Activated naive CD4-positive, alpha-beta T cell treated with anti-CD3 and anti-CD28 coated beads, Interleukin-2, amount 50 U/mL, for 72 hours (primary cell): Measurements from ENCODE around the gene REP15. TPM values are rescaled to one million over a fixed set of nuclear protein-coding genes. Genes with fewer than 3 reads are reported as not detected.
"Not testable (repeated sequence)": the region's sequence is repeated elsewhere in the genome, so short reads cannot be mapped to it uniquely, and the experiment has no call there.

Source experiments
- ATAC-seq, 2 donors: fragments of 150-1000 bp; cut with Tn5 transposase; 2 replicates each; pipeline ENCODE4 v1.10.0; 2021; ENCODE audit warnings: mild to moderate bottlenecking in 2 of 2, moderate library complexity in 2 of 2
- DNase-seq, 2 donors: peaks; one replicate each; pipeline ENCODE4 v3.0.0; 2021 to 2022; ENCODE audit warnings: low spot score in 2 of 2
- H3K27ac Mint-ChIP-seq, 2 donors: one replicate each; pipeline ENCODE4 v1.8.0; 2022; ENCODE audit warnings: mild to moderate bottlenecking in 2 of 2, mixed read lengths in 2 of 2
- H3K36me3 Mint-ChIP-seq, 2 donors: one replicate each; pipeline ENCODE4 v1.8.0; 2022; ENCODE audit warnings: mixed read lengths in 2 of 2
- H3K9me3 Mint-ChIP-seq, 2 donors: one replicate each; pipeline ENCODE4 v1.8.0; 2022; ENCODE audit warnings: mixed read lengths in 2 of 2
- total RNA-seq, 2 donors: library from RNA; stranded (reverse); gene quantifications; one replicate each; pipeline ENCODE4 v1.2.3, GENCODE V29; 2022

Gene REP15, protein sequence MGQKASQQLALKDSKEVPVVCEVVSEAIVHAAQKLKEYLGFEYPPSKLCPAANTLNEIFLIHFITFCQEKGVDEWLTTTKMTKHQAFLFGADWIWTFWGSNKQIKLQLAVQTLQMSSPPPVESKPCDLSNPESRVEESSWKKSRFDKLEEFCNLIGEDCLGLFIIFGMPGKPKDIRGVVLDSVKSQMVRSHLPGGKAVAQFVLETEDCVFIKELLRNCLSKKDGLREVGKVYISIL
- total RNA-seq, result 1 to 10 TPM in 1 of 2 donors, under 1 TPM in 1; 0.20 to 1.0 TPM

DNA sequence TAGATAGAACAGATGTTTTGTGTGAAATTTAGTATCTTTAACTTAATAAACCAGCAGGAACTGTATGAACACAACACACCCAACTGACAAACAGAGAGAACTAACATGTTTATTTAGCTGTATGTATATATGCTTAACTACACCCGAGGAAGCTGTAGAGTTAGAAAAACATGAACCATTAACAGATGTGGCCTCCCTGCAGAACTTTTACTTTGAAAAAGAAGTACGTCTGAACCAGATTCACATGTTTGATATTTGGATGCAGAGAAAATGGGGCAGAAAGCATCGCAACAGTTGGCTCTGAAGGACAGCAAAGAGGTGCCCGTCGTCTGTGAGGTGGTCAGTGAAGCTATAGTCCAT lies at the start of gene REP15:
TSS of gene REP15 (plus strand) at position 155 of the 360 bp plus-strand sequence. CDS start at position 271, 116 bp downstream.
- ATAC-seq (no peak), DNase-seq (no peak)
- H3K9me3 Mint-ChIP-seq, result no peaks in the 10 kb centered on the region
- H3K27ac Mint-ChIP-seq, result no peak within 1 kb of the TSS
- no peaks in the 10 kb centered on the region for H3K36me3 Mint-ChIP-seq

DNA sequence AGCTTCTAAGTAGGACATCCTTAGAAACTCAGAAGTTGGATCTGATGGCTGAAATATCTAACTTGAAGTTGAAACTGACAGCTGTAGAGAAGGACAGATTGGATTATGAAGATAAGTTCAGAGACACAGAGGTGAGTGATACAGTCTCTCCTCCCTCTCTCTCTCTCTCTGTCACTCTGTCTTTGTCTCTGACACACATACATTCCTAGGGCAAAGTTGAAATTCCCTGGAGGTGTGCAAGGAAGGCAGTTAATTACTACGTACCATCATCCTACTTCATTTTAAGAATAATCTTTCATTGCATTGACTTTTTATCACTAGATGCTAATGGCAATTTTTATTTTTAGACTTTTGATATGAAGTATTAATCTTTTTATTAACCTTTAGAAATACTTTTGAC lies 46.2 kb upstream of the REP15 start:
- Mint-ChIP-seq H3K9me3 (no peaks in the 10 kb centered on the region), H3K36me3 (no peaks in the 10 kb centered on the region), H3K27ac (no peak overlapping the region)
- ATAC-seq (no peak), DNase-seq (no peak)

DNA sequence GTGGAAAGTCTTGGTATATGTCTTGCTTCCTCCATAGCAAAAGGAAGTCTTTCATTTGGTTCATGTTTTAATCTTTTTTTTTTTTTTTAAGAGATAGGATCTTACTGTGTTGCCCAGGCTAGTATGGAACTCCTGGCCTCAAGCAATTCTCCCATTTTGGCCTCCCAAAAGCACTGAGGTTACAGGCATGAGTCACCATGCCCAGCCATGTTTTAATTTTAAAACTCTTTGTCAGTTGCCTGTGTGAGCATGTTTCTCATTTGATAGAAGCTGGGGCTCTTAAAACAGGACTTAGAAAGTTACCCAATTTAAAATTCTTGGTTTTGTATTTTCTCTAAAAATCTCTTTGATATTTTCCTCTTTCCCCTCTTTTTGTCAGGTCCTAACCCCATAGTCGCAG lies 45.0 kb upstream of the REP15 start:
- no peaks in the 10 kb centered on the region for H3K9me3 Mint-ChIP-seq
- H3K27ac Mint-ChIP-seq, result no peak overlapping the region
- DNase-seq, result no peak
- ATAC-seq, result no peak
- H3K36me3 Mint-ChIP-seq, result no peaks in the 10 kb centered on the region

DNA sequence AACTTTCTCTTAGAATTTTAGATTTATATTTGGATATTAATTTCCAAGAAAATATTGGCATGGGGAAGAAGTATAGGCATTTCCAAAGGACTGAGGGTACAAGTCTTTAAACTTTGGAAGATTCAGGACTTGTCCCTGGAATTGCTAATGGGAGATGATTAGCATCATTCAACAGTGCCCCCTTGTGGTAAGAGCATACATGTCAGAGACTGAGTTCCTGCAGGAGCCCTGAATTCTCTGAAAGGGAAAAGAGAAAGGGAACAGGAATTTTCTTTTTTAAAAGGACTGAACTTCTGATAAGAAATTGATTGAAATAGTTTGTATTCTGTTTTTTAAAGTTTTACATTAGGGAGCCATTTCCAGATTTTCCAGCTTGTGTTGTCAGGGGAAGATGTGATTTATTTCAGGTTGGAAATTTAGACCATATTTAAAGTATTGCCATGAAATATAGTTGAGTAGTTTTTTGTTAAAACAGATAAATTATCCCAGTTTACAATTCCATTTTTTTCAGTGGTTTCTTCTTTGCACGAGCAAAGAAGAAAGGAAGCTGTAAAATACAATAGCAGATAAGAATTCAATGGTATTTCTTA lies 44.0 kb upstream of the REP15 start:
- H3K36me3 Mint-ChIP-seq, result no peaks in the 10 kb centered on the region
- no peak overlapping the region for H3K27ac Mint-ChIP-seq
- DNase-seq (peak in 1 of 2 donors; percentile 53), ATAC-seq (no peak)
- H3K9me3 Mint-ChIP-seq, result no peaks in the 10 kb centered on the region

DNA sequence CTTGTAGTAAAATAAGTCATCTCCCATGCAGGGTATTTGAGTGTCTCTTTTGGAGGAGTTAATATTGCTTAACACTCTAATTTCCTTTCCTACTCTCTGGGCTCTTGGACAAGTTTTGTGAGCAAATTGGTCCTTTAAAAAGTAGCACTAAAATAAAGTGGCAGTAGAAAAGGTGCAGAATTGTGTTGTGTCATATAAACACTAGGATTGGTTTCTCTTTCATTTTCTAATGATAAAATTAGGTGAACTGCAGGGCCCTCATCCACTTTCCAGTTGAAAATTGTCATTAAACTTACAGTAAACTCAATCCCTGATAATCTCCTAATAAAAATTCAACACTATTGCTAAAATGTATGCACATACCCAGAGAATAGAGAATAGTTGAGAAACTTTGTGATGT lies 42.6 kb upstream of the REP15 start:
- H3K36me3 Mint-ChIP-seq, result no peaks in the 10 kb centered on the region
- ATAC-seq (no peak), DNase-seq (no peak)
- no peaks in the 10 kb centered on the region for H3K9me3 Mint-ChIP-seq
- no peak overlapping the region for H3K27ac Mint-ChIP-seq

DNA sequence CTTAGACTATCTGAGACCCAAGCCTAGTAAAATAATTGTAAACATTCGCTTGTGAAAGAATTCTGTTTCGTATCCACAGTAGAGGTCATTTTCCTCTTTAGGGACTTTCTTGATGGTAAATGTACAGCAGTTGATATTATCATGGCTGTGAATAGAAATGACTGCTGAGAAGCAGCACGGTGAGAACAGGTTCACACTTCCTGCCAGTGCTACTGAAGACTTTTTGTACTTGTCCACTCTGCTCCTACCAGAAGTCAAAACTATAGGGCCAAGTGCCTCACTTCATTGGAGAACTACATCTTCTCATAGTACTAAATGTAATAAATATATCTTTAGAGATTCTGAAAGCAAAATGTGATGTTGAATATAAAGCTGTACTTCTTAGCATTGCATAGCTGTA lies 40.8 kb upstream of the REP15 start:
- not testable (repeated sequence) for H3K9me3 Mint-ChIP-seq, ATAC-seq, H3K27ac Mint-ChIP-seq, H3K36me3 Mint-ChIP-seq, DNase-seq

DNA sequence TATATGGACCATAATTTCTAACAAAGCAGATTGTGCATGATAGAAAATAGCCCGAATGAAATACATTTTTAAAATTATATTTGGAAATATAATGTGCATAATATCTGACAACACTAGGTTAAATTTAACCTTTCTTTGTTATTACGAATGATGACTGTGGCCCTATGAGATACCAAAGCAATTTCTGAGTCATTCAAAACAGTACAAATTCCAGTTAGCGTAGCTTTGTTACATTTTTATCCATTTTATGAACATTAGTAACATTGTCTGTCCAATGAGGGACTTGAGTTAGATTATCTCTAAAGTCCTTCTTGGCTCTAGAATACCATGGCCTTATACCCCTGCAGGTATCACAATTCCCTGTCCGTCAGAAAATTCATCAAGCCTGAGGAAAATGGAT lies 39.0 kb upstream of the REP15 start:
- H3K27ac Mint-ChIP-seq, result no peak overlapping the region
- H3K9me3 Mint-ChIP-seq, result no peaks in the 10 kb centered on the region
- no peaks in the 10 kb centered on the region for H3K36me3 Mint-ChIP-seq
- DNase-seq, result no peak
- ATAC-seq, result no peak

DNA sequence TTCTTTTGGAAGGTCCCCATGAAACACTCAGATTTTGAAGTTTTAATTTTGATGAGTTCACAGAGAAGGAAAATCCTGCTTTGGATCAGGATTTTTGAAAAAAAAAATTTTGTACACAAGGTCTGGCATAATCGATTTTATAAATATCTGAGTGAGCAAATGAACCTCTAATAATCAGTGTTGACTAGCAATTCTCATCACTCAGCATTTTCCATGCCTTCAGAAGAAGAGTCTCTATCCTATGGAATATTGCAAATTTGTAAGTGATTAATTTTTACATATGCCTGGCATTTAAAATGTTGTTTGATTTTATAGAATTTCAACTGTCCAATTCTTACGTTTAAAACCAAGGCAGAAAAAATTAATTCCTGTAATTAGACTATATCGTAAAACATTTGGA lies 30.5 kb upstream of the REP15 start:
- ATAC-seq, result no peak
- Mint-ChIP-seq H3K9me3 (peaks cover 0 to 5% of the 10 kb centered on the region in 2 donors), H3K36me3 (peaks cover 0 to 16% of the 10 kb centered on the region in 2 donors), H3K27ac (no peak overlapping the region)
- DNase-seq, result no peak

DNA sequence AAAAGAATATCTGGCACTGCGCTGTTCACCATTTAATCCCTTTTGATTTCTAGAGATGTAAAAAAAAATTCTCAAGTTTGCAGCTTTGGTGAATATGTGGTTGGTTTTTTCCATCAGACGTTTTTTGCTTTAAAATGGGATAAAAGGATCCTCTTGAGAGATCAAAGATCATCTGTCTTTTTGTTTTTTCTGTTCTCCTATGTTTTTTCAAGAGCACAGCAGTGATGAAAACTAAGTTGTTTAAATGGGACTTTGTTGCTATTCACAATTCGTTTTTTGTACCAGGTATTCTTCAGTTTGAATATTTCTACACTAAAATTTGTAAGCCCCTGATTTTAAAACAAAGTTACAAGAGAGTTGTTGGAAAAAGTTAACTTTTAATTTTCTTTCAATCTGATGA lies 29.7 kb upstream of the REP15 start:
- Mint-ChIP-seq H3K36me3 (peaks cover 0 to 16% of the 10 kb centered on the region in 2 donors), H3K9me3 (peaks cover 0 to 5% of the 10 kb centered on the region in 2 donors), H3K27ac (no peak overlapping the region)
- ATAC-seq (no peak), DNase-seq (no peak)

DNA sequence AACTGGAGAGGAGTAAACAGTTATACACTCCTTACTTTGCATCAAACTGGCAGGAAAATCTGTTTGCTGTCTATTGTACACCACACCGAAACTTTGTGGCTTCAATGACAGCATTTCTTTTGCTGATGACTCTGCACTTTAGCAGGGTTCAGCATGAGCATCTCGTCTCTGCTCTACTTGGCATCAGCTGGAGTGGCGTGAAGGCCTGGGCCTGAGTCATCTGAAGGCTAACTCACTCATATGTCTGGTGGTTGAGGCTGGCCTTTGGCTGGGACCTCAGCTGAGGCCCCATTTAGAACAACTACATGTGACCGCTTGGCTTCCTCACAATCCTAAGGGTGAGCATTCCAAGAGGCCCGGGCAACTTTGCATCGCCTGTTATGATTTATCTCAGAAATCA lies 28.7 kb upstream of the REP15 start:
- DNase-seq (no peak), ATAC-seq (peak in 1 of 2 donors; percentile 24)
- Mint-ChIP-seq H3K9me3 (peaks cover 0 to 5% of the 10 kb centered on the region in 2 donors), H3K27ac (no peak overlapping the region), H3K36me3 (peaks cover 0 to 16% of the 10 kb centered on the region in 2 donors)

DNA sequence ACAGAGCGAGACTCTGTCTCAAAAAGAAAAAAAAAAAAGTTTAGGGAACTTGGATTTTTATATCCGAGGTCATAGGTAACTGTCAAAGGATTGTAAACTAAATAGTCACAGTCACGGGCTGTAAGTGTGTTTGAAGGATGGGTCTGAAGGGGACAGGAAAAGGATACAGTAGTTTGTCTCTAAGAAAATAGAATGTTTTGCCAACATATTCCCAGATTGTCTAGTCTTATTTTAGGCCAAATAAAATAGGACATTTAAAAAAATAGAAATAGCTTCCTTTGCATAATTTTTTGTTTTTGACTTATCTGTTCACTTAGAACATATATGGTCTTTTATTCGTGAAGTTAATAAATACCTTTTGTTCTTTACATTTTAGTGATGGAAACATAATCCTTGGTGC lies 24.2 kb upstream of the REP15 start:
- no peaks in the 10 kb centered on the region for H3K9me3 Mint-ChIP-seq
- ATAC-seq (no peak), DNase-seq (no peak)
- H3K36me3 Mint-ChIP-seq, result peaks cover 0 to 4% of the 10 kb centered on the region in 2 donors
- no peak overlapping the region for H3K27ac Mint-ChIP-seq

DNA sequence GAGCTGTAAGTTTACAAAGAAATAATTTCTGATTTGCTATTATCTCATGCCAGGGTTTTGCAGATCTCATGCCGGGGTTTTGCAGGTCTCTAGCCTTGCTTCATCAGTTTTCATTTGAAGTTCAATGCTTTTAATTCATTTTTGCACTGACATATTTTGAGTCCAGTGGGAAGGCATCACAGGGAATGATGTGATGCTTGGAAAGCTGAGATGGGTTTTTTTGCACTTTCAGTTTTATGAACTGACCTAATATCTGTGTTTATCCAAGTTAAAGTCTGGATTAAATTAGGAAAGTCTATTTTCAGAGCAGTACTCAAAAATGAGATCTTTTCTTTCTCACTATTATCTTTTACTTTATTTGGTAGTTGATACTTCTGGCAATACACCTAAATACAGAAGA lies 23.6 kb upstream of the REP15 start:
- ATAC-seq (no peak), DNase-seq (no peak)
- Mint-ChIP-seq H3K27ac (no peak overlapping the region), H3K9me3 (no peaks in the 10 kb centered on the region), H3K36me3 (peaks cover 0 to 1% of the 10 kb centered on the region in 2 donors)

DNA sequence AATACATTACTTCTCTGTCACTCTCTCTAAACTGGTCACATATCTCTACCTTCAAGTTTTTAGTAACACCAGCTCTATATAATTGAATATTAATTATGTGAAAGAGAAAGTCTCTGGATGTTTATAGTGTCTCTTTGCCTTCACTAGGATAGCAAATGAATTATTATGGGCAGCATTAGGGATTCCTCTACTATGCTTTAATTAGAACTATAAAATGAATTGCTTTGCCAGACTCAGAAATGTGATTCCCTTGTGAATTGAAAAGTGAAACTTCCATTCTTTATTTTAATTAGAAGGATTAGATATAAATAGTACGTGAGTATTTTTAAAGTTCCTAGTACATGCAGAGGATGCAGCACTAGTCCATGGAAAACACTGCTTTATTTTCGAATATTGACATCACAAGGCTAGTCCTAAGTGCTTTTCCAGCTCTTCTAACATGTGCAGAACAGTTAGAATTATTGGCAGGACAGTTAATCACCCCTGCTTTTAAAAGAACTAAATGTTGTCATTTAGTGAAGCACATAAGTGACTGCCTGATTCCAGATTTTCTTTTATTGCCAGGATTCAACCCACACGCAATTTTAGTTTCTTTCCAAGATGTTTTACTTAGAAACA lies 23.0 kb upstream of the REP15 start:
- no peak overlapping the region for H3K27ac Mint-ChIP-seq
- ATAC-seq, result no peak

DNA sequence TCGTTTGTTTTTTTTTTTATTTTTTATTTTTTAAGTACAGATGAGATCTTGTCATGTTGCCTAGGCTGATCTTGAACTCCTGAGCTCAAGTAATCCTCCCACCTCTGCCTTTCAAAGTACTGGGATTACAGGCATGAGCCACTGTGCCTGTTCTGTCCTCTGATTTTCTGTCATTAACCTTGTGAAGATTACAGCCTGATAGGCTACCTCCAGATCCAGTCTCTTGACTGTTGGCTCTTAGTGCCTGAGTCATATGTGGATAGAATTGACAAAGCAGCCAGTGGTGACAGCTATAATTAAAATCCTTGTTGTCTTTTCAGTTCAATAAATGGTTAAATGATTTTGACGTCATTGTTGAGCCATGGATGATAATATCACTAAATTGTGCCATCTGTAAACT lies 21.3 kb upstream of the REP15 start:
- no peaks in the 10 kb centered on the region for H3K36me3 Mint-ChIP-seq
- no peaks in the 10 kb centered on the region for H3K9me3 Mint-ChIP-seq
- no peak for DNase-seq
- H3K27ac Mint-ChIP-seq, result no peak overlapping the region
- no peak for ATAC-seq

More for the DNA sequence above, 23.0 kb upstream of the REP15 start:
- no peaks in the 10 kb centered on the region for H3K9me3 Mint-ChIP-seq
- no peaks in the 10 kb centered on the region for H3K36me3 Mint-ChIP-seq
- DNase-seq, result no peak

DNA sequence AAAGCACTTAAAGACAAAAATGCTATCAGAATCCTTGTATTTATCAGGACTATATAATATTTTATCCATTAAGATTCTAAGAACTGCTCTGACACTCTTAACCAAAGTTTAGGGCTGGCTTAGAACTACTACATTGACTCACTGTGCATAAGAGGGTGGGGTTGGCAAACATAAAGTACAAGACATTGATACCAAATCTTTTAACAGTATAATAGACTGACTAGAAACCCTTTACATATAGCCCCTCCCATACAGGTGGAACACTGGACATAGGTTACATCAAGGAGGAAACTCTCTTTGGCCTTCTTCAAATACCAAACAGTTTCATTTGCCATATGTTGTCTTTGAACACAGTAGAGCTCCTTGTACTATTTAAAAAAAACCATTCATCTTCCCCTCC lies 15.6 kb upstream of the REP15 start:
- no peak for DNase-seq
- Mint-ChIP-seq H3K27ac (no peak overlapping the region), H3K36me3 (no peaks in the 10 kb centered on the region), H3K9me3 (no peaks in the 10 kb centered on the region)
- no peak for ATAC-seq

DNA sequence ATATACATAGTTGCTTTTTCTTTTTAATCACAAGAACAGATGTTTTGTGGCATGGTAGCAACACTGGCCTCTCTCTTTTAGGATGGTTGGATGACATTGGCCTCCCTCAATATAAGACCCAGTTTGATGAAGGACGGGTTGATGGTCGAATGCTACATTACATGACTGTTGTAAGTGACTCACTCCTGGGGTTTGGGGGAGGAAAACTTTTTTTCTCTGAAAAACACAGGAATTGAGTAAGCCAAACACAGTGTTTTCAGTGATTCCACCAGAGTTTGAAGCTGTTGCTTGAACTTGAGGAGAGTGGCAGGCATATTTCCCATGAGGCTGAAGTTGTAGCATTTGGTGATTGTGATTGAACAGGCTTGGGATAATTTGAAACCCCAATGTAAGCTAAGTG lies 13.7 kb upstream of the REP15 start:
- no peak overlapping the region for H3K27ac Mint-ChIP-seq
- no peaks in the 10 kb centered on the region for H3K36me3 Mint-ChIP-seq
- no peaks in the 10 kb centered on the region for H3K9me3 Mint-ChIP-seq
- DNase-seq (no peak), ATAC-seq (no peak)

DNA sequence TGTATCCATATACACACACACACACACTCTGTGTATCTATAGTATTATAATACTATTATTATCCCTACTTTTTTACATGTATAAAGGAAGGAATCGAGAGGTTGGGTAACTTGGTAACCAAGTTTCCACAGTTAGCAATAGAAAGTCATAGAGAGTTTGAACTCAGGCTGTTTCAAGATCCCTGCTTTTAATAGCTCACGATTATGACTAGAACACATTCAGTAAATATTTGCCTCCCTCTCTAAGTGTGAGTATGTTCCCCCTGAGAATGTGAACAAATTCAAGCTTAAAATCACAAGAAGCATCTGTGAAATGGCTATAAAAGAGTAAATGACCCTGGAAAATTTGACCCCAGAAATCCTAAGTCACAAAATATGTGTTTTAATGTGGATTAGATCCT lies 11.0 kb upstream of the REP15 start:
- Mint-ChIP-seq H3K27ac (no peak overlapping the region), H3K9me3 (no peaks in the 10 kb centered on the region), H3K36me3 (no peaks in the 10 kb centered on the region)
- ATAC-seq (no peak), DNase-seq (no peak)

DNA sequence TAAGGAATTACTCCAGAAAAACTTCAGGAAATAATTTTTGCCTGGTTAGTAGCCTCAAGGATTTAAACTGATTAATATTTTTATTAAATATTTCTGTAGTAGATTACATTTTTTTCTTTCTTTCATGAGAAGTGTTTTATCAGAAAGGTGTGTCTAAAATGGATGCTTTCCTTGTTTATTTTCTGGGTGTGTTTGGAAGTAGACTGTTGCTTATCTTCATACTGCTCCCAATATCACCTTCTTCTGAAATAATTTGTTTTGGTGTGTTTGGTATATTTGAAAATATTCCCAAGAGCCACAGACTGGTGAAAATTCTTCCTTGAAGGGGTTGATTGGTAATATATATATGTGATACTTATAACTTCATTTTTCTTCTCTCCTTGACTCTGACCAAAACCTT lies 10.1 kb upstream of the REP15 start:
- ATAC-seq (no peak), DNase-seq (no peak)
- no peaks in the 10 kb centered on the region for H3K9me3 Mint-ChIP-seq
- H3K36me3 Mint-ChIP-seq, result no peaks in the 10 kb centered on the region
- H3K27ac Mint-ChIP-seq, result no peak overlapping the region
